Measurements from ENCODE around the gene LTV1.
"Not testable (repeated sequence)": the region's sequence is repeated elsewhere in the genome, so short reads cannot be mapped to it uniquely, and the experiment has no call there.

LTV1 gene

DNA sequence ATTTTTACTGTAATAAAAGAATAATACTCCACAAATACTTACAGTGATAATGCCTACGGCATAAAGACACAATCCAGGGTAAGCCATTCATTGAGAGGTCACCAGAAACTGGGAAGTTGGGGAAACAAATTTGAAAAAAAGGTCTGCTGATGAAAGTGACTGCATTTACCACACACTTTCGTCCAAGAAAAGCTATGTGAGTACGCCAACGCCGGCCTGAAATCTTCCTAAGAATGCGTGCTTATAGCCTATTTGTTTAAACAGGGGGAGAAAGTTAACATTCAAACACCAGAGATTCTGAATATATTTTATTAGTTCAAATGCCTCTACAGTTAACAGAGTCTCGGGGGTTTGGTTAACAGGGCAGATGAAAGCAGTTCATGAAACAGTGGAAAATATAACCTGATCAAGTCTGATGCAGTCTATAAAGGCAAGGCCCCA is 657 bp upstream of the LTV1 start:
- no peak for DNase-seq (ENCODE audit: low spot score)

DNA sequence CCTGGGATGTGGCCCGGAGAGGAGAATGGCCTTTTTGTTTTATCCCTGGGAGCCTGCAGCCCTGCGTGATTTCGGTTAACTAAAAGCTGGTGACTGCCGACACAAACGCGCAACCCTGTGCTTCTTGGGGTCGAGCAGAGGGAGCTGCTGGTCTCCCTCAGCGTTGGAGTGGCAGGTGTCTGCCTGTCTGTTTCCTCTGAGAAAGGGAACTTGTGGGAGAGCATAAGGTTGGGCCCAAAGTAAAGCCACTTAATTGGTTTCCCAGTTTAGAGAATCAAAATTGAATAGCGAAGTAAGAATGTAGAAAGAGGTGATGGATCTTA is 500 bp downstream of the LTV1 start:
- DNase-seq (ENCODE audit: low spot score), result no peak

- DNase-seq (ENCODE audit: low spot score), result no peak
Observed at GRCh38 chr6:143844006-143844405, 868 bp downstream of the LTV1 start.

- no peak for DNase-seq (ENCODE audit: low spot score)
Observed at GRCh38 chr6:143845033-143845432, 1.9 kb downstream of the LTV1 start.

GRCh38 chr6:143851706-143852105 is 8.6 kb downstream of the LTV1 start:
- not testable (repeated sequence) for DNase-seq (ENCODE audit: low spot score)

DNA sequence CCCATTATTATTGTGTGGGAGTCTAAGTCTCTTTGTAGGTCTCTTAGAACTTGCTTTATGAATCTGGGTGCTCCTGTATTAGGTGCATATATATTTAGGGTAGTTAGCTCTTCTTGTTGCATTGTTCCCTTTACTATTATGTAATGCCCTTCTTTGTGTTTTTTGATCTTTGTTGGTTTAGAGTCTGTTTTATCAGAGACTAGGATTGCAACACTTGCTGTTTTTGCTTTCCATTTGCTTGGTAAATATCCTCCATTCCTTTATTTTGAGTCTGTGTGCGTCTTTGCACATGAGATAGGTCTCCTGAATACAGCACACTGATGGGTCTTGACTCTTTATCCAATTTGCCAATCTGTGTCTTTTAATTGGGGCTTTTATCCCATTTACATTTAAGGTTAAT is 11.9 kb downstream of the LTV1 start:
- DNase-seq (ENCODE audit: low spot score), result not testable (repeated sequence)

- DNase-seq (ENCODE audit: low spot score), result not testable (repeated sequence)
Observed at GRCh38 chr6:143856762-143857161, 13.6 kb downstream of the LTV1 start.

GRCh38 chr6:143857651-143858050 is 14.5 kb downstream of the LTV1 start:
- no peak for DNase-seq (ENCODE audit: low spot score)

- no peak for DNase-seq (ENCODE audit: low spot score)
Observed at GRCh38 chr6:143859891-143860660, 16.9 kb downstream of the LTV1 start.

GRCh38 chr6:143863771-143864170 is 20.6 kb downstream of the LTV1 start:
- DNase-seq (ENCODE audit: low spot score), result no peak

DNA sequence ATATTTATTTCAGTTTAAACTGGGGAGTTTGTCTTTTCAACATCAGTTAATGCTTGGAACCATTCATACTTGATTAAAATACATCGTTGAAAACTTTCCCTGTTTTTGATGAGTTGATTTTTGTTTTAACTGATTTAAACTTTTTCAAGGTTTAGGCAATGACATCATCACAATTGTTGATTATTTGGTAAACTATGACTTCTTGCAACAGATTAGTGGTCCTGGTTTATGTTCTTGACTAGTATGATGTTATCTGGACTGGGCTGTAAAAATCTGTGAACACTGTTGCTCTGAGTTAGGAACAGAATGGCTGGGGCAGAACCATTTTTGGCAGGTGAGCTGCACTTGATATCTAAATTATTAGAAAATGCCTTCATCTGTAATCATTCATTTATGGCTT is 21.1 kb downstream of the LTV1 start, which contains the start of gene ZC2HC1B:
Gene ZC2HC1B (plus strand): TSS at position 241 of the 400 bp plus-strand sequence. CDS start 66 bp downstream, at position 307.
- DNase-seq (ENCODE audit: low spot score), result no peak

- no peak for DNase-seq (ENCODE audit: low spot score)
Observed at GRCh38 chr6:143867236-143867635, 24.1 kb downstream of the LTV1 start.

DNA sequence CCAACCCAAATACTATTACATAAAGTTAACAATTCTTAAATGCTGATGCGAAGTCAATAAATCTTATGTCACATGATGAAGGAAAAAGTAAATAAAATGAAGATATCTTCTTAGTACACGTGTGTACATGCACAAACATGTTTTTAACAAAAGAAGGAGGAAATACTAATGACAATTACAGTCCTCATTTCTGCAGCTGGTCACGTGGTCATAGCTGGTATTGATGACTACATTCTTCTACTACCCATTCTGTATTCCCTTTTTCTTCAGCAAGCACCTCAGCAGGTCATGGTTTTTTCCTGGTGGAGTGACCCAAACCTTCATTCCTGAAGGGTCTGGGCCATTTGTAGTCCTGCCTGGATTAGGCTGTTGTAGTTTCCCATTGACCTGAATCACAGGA is 25.7 kb downstream of the LTV1 start:
- DNase-seq (ENCODE audit: low spot score), result not testable (repeated sequence)

DNA sequence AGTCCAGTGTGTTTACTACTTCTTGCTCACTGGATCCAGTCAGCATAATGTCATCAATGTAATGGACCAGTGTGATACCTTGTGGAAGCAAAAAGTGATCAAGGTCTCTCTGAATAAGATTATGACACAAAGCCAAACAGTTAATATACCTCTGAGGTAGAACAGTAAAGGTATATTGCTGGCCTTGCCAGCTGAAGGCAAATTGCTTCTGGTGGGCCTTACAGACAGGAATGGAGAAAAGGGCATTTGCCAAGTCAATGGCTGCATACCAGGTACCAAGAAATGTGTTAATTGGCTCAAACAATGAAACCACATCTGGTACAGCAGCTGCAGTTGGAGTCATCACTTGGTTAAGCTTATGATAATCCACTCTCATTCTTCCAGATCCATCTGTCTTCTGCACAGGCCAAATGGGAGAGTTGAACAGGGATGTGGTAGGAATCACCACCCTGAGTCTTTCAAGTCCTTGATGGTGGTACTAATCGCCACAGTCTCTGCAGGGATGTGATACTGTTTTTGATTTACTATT is 28.1 kb downstream of the LTV1 start:
- not testable (repeated sequence) for DNase-seq (ENCODE audit: low spot score)

GRCh38 chr6:143872201-143872600 is 29.1 kb downstream of the LTV1 start:
- no peak for DNase-seq (ENCODE audit: low spot score)

- DNase-seq (ENCODE audit: low spot score), result not testable (repeated sequence)
Observed at GRCh38 chr6:143873600-143873999, 30.5 kb downstream of the LTV1 start.

DNA sequence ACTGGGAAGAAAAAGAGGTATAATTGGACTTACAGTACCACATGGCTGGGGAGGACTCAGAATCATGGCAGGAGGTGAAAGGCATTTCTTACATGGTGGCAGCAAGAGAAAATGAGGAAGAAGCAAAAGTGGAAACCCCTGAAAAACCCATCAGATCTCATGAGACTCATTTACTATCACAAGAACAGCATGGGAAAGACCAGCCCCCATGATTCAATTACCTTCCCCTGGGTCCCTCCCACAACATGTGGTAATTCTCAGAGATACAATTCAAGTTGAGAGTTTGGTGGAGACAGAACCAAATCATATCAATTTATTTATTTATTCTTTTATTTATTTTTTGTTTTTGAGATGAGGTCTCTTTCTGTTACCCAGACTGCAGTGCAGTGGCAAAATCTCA is 31.4 kb downstream of the LTV1 start:
- not testable (repeated sequence) for DNase-seq (ENCODE audit: low spot score)

GRCh38 chr6:143877584-143878271 is 34.6 kb downstream of the LTV1 start:
- no peak for DNase-seq (ENCODE audit: low spot score)

DNA sequence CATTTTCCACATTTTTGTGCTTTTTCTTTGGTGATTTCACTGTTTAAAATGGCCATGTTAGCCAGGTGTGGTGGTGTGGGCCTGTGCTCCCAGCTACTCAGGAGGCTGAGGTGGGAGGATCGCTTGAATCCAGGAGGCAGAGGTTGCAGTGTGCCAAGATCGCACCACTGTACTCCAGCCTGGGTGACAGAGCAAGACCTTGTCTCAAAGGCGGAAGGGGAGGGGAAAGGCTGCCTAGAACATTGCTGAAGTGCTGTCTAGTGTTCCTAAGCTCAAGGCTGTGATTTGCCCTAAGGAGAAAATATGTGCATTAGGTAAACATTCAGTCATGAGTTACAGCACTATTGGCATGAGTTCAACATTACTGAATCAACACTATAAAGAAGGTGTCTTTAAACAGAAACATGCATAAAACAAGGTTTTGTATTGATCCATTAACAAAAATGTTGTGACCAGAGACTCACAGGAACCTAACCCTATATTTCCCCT is 35.2 kb downstream of the LTV1 start:
- no peak for DNase-seq (ENCODE audit: low spot score)

DNA sequence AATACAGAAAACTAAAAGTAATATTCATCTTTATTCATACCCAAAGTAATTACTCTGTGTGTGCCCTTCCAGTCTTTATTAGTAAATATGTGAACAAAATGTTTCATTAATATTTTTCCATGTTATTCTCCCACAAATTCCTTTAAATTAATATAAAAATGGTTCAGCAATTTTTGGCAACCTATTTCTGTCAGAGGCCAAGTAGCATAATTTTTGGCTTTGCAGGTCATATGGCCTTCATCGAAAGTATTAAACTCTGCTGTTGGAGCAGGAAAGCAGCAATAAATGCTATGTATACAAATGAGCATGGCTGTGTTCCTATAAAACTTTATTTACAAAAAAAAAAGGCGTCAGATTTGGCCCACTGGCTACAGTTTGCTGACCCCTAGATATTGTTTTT is 37.3 kb downstream of the LTV1 start:
- DNase-seq (ENCODE audit: low spot score), result no peak

DNA sequence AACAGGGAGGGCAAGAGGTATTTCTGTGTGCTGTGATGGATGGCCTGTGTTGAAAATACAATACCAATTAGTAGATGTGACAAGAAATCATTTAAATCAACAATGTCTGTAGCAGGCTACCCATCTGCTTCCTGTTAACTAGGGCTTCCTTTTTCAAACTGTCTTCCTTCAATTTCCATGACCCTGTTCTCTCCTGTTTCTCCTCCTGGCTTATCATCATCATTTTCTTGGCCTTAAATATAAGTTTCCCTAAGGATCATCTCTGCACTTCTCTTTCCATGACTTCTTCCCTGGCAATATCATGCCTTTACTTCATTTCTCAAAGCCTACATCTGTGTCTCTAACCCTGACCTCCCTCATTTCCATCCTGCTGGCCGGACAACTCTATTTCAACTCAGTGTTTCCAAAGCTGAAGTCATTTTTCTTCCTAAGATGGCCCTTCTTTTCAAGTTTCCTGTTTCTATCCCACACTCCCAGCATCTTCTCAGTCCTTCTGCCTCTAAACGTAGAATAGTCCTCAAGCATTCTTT is 39.3 kb downstream of the LTV1 start:
- DNase-seq (ENCODE audit: low spot score), result no peak

DNA sequence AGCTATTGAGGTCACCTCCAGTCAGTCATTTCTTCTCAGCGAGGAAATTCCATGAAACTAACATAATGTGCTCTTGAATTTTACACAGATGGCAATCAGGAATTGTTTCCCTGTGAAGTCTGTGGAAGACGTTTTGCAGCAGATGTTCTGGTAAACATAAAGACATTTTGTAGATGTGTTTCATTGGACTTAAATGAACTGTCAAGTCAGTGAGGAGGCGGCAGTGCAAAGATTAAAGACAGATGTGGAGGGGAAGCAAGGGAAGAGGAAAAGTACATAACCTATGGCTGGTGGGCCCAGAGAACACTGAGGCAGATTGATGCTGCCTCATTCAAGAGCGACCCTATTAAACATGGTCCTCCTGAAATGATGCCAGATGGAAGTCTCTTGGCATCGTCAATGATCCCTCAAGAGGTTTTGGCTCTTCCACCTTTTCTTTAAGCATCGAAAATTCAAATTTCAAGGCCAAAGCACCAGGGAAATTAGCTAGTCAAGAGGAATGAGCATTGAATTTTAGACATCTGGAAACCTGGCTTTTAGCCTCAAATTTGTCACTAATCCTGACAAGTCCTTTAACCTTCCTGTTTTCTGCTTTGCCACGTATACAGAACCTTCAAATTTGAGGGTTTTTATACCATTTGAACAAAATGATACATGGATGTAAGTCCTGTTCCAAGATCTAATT is 41.2 kb downstream of the LTV1 start:
- DNase-seq (ENCODE audit: low spot score), result no peak

Measured in CD4-positive, alpha-beta T cell treated with Interleukin-15 for 4 hours (primary cell).